ENCODE results near the gene ZFYVE21. TPM values are rescaled to one million over a fixed set of nuclear protein-coding genes. Genes with fewer than 3 reads are reported as not detected.

ZFYVE21 gene
- total RNA-seq, 1 experiment from 2014 or later, result 31.3 TPM

GRCh38 chr14:103667671-103668070 is 47.9 kb upstream of the ZFYVE21 start:
- no peaks in the 10 kb centered on the region for H3K4me1 ChIP-seq (ENCODE audit: control insufficient read depth in 1 of 2, insufficient read depth in 2 of 2, low read length in 2 of 2)
- no TSS peak for BruUV-seq (replicated peaks)
- intact Hi-C loops (cut with micrococcal nuclease), result no loop called here
- no peaks in the 10 kb centered on the region for H3K9me2 ChIP-seq (ENCODE audit: insufficient read depth)
- ChIA-PET CTCF (no interaction called here), RAD21 (ENCODE audit: low non-redundant PET in 1 of 2, low total read pairs in 2 of 2, uncharacterized antibody in 2 of 2, unreplicated experiment in 2 of 2) (no interaction called here), POLR2A (interaction anchor here (1.1 kb wide), 1 partner anchor 40 kb away, joined by 3 read pairs; no protein-coding TSS in a partner anchor)
- no peak overlapping the region for H3K4me2 ChIP-seq (ENCODE audit: low read length)
- TF ChIP-seq POLR2A (IDR thresholded peaks at IDR 0.05; ENCODE audit: borderline replicate concordance, extremely low read depth, insufficient read depth, insufficient read length), result no peak
- no peak for TF ChIP-seq CBX3 (IDR thresholded peaks at IDR 0.05; ENCODE audit: low read depth)
- TF ChIP-seq ZFX (IDR thresholded peaks at IDR 0.05), result no peak
- TF ChIP-seq JUND (IDR thresholded peaks at IDR 0.05), result no peak
- TF ChIP-seq SRF (IDR thresholded peaks at IDR 0.05; ENCODE audit: low read depth), result no peak
- TF ChIP-seq ZNF274 (IDR thresholded peaks at IDR 0.05; ENCODE audit: low read depth, low read length), result no peak
- no peak for TF ChIP-seq CEBPB (IDR thresholded peaks at IDR 0.05; ENCODE audit: low read depth)
- no peak for TF ChIP-seq EZH2phosphoT487 (IDR thresholded peaks at IDR 0.05; ENCODE audit: borderline replicate concordance)
- TF ChIP-seq SIN3A (IDR thresholded peaks at IDR 0.05; ENCODE audit: low read depth), result no peak
- TF ChIP-seq, protein P1, sequence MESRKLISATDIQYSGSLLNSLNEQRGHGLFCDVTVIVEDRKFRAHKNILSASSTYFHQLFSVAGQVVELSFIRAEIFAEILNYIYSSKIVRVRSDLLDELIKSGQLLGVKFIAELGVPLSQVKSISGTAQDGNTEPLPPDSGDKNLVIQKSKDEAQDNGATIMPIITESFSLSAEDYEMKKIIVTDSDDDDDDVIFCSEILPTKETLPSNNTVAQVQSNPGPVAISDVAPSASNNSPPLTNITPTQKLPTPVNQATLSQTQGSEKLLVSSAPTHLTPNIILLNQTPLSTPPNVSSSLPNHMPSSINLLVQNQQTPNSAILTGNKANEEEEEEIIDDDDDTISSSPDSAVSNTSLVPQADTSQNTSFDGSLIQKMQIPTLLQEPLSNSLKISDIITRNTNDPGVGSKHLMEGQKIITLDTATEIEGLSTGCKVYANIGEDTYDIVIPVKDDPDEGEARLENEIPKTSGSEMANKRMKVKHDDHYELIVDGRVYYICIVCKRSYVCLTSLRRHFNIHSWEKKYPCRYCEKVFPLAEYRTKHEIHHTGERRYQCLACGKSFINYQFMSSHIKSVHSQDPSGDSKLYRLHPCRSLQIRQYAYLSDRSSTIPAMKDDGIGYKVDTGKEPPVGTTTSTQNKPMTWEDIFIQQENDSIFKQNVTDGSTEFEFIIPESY (IDR thresholded peaks at IDR 0.05; ENCODE audit: extremely low read depth, insufficient replicate concordance, low read length), result no peak
- TF ChIP-seq, protein P2, sequence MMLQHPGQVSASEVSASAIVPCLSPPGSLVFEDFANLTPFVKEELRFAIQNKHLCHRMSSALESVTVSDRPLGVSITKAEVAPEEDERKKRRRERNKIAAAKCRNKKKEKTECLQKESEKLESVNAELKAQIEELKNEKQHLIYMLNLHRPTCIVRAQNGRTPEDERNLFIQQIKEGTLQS (IDR thresholded peaks at IDR 0.05), result no peak
- TF ChIP-seq TCF7L2 (IDR thresholded peaks at IDR 0.05; ENCODE audit: borderline replicate concordance, extremely low read depth, insufficient read depth, insufficient read length), result no peak
- no peak for TF ChIP-seq FOSL1 (IDR thresholded peaks at IDR 0.05; ENCODE audit: low read depth)
- no peak for TF ChIP-seq REST (IDR thresholded peaks at IDR 0.05; ENCODE audit: low read depth)
- no peak for TF ChIP-seq EZH2 (IDR thresholded peaks at IDR 0.05)
- no peak for TF ChIP-seq ELF1 (IDR thresholded peaks at IDR 0.05; ENCODE audit: borderline replicate concordance, low read depth)
- TF ChIP-seq POLR2AphosphoS5 (IDR thresholded peaks at IDR 0.05; ENCODE audit: low read depth, low read length), result no peak
- TF ChIP-seq MAX (IDR thresholded peaks at IDR 0.05), result no peak
- TF ChIP-seq CTCF (IDR thresholded peaks at IDR 0.05 in 2 of 3, conservative IDR thresholded peaks at IDR 0.05 in 1 of 3; ENCODE audit: borderline replicate concordance in 1 of 3, insufficient read depth in 1 of 3, low read depth in 2 of 3, low read length in 2 of 3), result no peak
- H4K20me1 ChIP-seq (ENCODE audit: insufficient read depth), result no peaks in the 10 kb centered on the region
- no peaks in the 10 kb centered on the region for H3K27me3 ChIP-seq (ENCODE audit: insufficient read depth, low read length)
- peaks cover 42% of the 10 kb centered on the region for H3K79me2 ChIP-seq (ENCODE audit: insufficient read depth, low read length)
- no peak overlapping the region for H3K4me3 ChIP-seq (replicated peaks in 1 of 2; ENCODE audit: low read depth in 1 of 2, low read length in 2 of 2)
- no peak for ATAC-seq
- H2AFZ ChIP-seq (ENCODE audit: low read depth, low read length, poor library complexity, severe bottlenecking), result no peak overlapping the region
- peaks cover 24 to 29% of the 10 kb centered on the region in 2 experiments for H3K36me3 ChIP-seq (ENCODE audit: control insufficient read depth in 1 of 2, insufficient read depth in 2 of 2, low read length in 2 of 2)
- H3K27ac ChIP-seq (ENCODE audit: low read depth, low read length), result no peak overlapping the region
- no peak for DNase-seq (ENCODE audit: low read depth, low spot score)
- no peaks in the 10 kb centered on the region for H3K9me3 ChIP-seq (ENCODE audit: control insufficient read depth in 1 of 2, insufficient read depth in 1 of 2, low read depth in 1 of 2, low read length in 2 of 2)
- H3K9ac ChIP-seq (ENCODE audit: low read length), result no peak overlapping the region
